ENCODE measurements around the gene TGFBR3. TPM values are rescaled to one million over a fixed set of nuclear protein-coding genes. Genes with fewer than 3 reads are reported as not detected.

The TGFBR3 gene
- total and polyA plus RNA-seq, 9 of the 15 experiments (the other 6 are each of a cell fraction or from before 2014, with no cell fraction given) = 3.6 to 32.4 (median 15.6) TPM

- TF ChIP-seq TAF9B (IDR thresholded peaks at IDR 0.05; ENCODE audit: partially characterized antibody) (peak; percentile 3), IFI16 (CRISPR knock-in tag; IDR thresholded peaks at IDR 0.05) (no peak), CAMTA2 (CRISPR knock-in tag; conservative IDR thresholded peaks at IDR 0.05) (no peak), OTX1 (CRISPR knock-in tag; IDR thresholded peaks at IDR 0.05) (no peak)
Measured at GRCh38 chr1:91712393-91712792, 173.6 kb downstream of the TGFBR3 start (continued).

GRCh38 chr1:91711504-91712247 is 174.3 kb downstream of the TGFBR3 start:
- BruUV-seq (replicated peaks) = no TSS peak
- H3K9me3 ChIP-seq (replicated peaks; ENCODE audit: control insufficient read depth, insufficient read depth, low read depth, low read length) = no peaks in the 10 kb centered on the region
- ChIA-PET CTCF (ENCODE audit: low intra/inter-chr PET ratio) (no interaction called here), POLR2A (interaction anchor here (0.7 kb wide), 1 partner anchor 26 kb away, joined by 3 read pairs; no protein-coding TSS in a partner anchor)
- no peak for ATAC-seq
- peaks cover 15 to 78% of the 10 kb centered on the region in 2 experiments; a peak in 4 of 5 replicates for H3K4me1 ChIP-seq (replicated peaks in 1 of 2; ENCODE audit: control insufficient read depth in 2 of 2, insufficient read depth in 2 of 2, low read length in 2 of 2)
- DNase-seq (ENCODE audit: extremely low read depth in 1 of 4, low spot score in 3 of 4) = no peak
- peak overlapping the region; percentile 81; the same call in 1 of the 3 replicates for H3K27ac ChIP-seq (ENCODE audit: extremely low read depth, low read depth, low read length)
- no peaks in the 10 kb centered on the region for H3K79me2 ChIP-seq (ENCODE audit: control insufficient read depth, insufficient read depth, low read length)
- intact Hi-C loops (cut with micrococcal nuclease) = loop anchor here (10.0 kb wide), 1 partner anchor 173 kb away; the partner anchor contains the start of gene TGFBR3
- no peaks in the 10 kb centered on the region; a peak in 1 of 5 replicates for H3K27me3 ChIP-seq (ENCODE audit: control insufficient read depth in 2 of 2, insufficient read depth in 2 of 2, low read length in 2 of 2)
- in situ Hi-C loops (cut with MboI) = no loop called here
- H3K4me3 ChIP-seq = no peak overlapping the region
- no peaks in the 10 kb centered on the region for H4K20me1 ChIP-seq (replicated peaks; ENCODE audit: control insufficient read depth, insufficient read depth, low read length)
- H3K4me2 ChIP-seq (ENCODE audit: insufficient read depth, low read length) = peak overlapping the region; percentile 54
- no peak for FAIRE-seq
- H3K36me3 ChIP-seq (ENCODE audit: control insufficient read depth, insufficient read depth, low read length) = peaks cover 64% of the 10 kb centered on the region
- 40% methylated on average over 5 of the region's 5 CpGs for WGBS (ENCODE audit: insufficient coverage, low coverage, missing lambda C conversion rate)
- peak overlapping the region; percentile 94 for H2AFZ ChIP-seq (ENCODE audit: low read depth, low read length)
- no peaks in the 10 kb centered on the region for H3K9me1 ChIP-seq (ENCODE audit: control insufficient read depth, insufficient read depth, low read length)
- peak overlapping the region in 1 of 2 experiments; percentile 63; a peak in 1 of 4 replicates for H3K9ac ChIP-seq (ENCODE audit: insufficient read depth in 1 of 2, low read depth in 2 of 2, low read length in 2 of 2)
- TF ChIP-seq ZKSCAN1 (IDR thresholded peaks at IDR 0.05; ENCODE audit: low read depth, low read length) (no peak), ZNF407 (IDR thresholded peaks at IDR 0.05; ENCODE audit: low read depth) (no peak), ELF1 (tag; IDR thresholded peaks at IDR 0.05) (no peak), ESRRA (IDR thresholded peaks at IDR 0.05; ENCODE audit: borderline replicate concordance, low read depth) (peak; percentile 79), MEIS2 (IDR thresholded peaks at IDR 0.05; ENCODE audit: partially characterized antibody) (peak; percentile 37), CHCHD3 (CRISPR knock-in tag; IDR thresholded peaks at IDR 0.05) (no peak), PKNOX1 (IDR thresholded peaks at IDR 0.05) (peak; percentile 68; the same call in 1 of the 2 replicates), RBM25 (IDR thresholded peaks at IDR 0.05; ENCODE audit: low read depth, low read length, severe bottlenecking) (no peak)
